Peyer's patch (tissue), 4 donors: ENCODE data around the gene SLC7A11.

Experiments
- POLR2A ChIP-seq, 2 donors: fragments of 450-650 bp; IDR thresholded peaks; one replicate each; pipeline ENCODE4 v1.5.1; 2017; ENCODE audit warnings: antibody characterized with exemption in 2 of 2, mild to moderate bottlenecking in 2 of 2, moderate library complexity in 2 of 2
- TF ChIP-seq, protein P1 (sequence below), 6 experiments: fragments of 450-650 bp in 4 of 6; fragments of 200-600 bp in 2 of 6; sonication (generic) in 1 of 6; IDR thresholded peaks; one replicate each; pipeline ENCODE4 v1.5.1; 2017 to 2019; ENCODE audit warnings: antibody characterized with exemption in 6 of 6, mild to moderate bottlenecking in 3 of 6, moderate library complexity in 1 of 6

DNA sequence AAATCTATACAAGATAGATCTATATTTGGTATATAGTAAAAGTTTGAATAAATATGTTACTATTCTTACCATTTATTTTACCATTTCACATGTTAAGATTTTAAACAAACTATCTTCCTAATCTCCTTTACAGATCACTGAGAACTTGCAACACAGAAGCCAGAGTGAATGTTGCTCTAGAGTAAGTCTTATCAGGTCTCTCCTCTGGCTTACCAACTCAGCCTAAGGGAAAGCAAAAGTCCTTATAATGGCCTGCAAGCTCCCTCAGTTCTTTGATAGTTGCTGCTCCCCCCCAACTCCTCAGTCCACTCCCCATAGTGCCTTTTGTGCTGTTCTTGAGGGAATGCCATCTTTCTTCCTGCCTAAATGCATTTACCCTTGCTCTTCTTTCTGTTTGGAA lies 25.7 kb upstream of the SLC7A11 start:
- TF ChIP-seq POLR2A (IDR thresholded peaks at IDR 0.05) = no peak
- TF ChIP-seq, protein P1, sequence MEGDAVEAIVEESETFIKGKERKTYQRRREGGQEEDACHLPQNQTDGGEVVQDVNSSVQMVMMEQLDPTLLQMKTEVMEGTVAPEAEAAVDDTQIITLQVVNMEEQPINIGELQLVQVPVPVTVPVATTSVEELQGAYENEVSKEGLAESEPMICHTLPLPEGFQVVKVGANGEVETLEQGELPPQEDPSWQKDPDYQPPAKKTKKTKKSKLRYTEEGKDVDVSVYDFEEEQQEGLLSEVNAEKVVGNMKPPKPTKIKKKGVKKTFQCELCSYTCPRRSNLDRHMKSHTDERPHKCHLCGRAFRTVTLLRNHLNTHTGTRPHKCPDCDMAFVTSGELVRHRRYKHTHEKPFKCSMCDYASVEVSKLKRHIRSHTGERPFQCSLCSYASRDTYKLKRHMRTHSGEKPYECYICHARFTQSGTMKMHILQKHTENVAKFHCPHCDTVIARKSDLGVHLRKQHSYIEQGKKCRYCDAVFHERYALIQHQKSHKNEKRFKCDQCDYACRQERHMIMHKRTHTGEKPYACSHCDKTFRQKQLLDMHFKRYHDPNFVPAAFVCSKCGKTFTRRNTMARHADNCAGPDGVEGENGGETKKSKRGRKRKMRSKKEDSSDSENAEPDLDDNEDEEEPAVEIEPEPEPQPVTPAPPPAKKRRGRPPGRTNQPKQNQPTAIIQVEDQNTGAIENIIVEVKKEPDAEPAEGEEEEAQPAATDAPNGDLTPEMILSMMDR (IDR thresholded peaks at IDR 0.05) = no peak
